CD4-positive, alpha-beta T cell (primary cell): ENCODE measurements around the gene ZNF428. TPM values are rescaled to one million over a fixed set of nuclear protein-coding genes. Genes with fewer than 3 reads are reported as not detected.

Experiments
- ATAC-seq: fragments of 200-7000 bp; cut with Tn5 transposase; one replicate; pipeline ENCODE4 v1.10.0; 2022; ENCODE audit warnings: mild to moderate bottlenecking; ENCODE audit not compliant: poor library complexity
- CTCF ChIA-PET: fragments of 350-600 bp; sonication (Branson Sonifier 250); formaldehyde crosslinking; loops from one replicate; lab custom pipeline; 2021; ENCODE audit warnings: antibody characterized with exemption, inconsistent platforms; lab: Charles Lee
- POLR2A ChIA-PET: fragments of 350-600 bp; sonication (Branson Sonifier 250); formaldehyde crosslinking; loops from one replicate; lab custom pipeline; 2021; ENCODE audit warnings: antibody characterized with exemption, inconsistent platforms; lab: Charles Lee
- DNase-seq, 14 experiments: peaks; one replicate each; pipeline ENCODE4 v3.0.0-alpha.2; 2013 to 2020; ENCODE audit warnings: mixed read lengths in 2 of 14
- H3K27ac ChIP-seq, 2 donors: one replicate each; pipeline versions ENCODE4 v1.5.1 to v1.7.0; 2013; ENCODE audit warnings: low read length in 2 of 2, low read depth in 1 of 2, mild to moderate bottlenecking in 1 of 2
- H3K27me3 ChIP-seq, 2 experiments: 1 replicate in 1 of 2; 2 replicates in 1 of 2; pipeline versions ENCODE4 v1.6.1 to v1.7.0; 2013; ENCODE audit warnings: low read length in 2 of 2, control low read depth in 1 of 2, mild to moderate bottlenecking in 1 of 2, moderate library complexity in 1 of 2; ENCODE audit not compliant: insufficient read depth in 2 of 2, control insufficient read depth in 1 of 2
- H3K36me3 ChIP-seq: one replicate; pipeline ENCODE4 v1.6.1; 2013; ENCODE audit warnings: low read length, control low read depth; ENCODE audit not compliant: insufficient read depth
- H3K4me1 ChIP-seq: one replicate; pipeline ENCODE4 v1.6.1; 2013; ENCODE audit warnings: low read length, control low read depth; ENCODE audit not compliant: insufficient read depth
- H3K4me3 ChIP-seq: one replicate; pipeline ENCODE4 v1.5.1; 2013; ENCODE audit warnings: mild to moderate bottlenecking, low read length, moderate library complexity
- H3K9me3 ChIP-seq, 2 experiments: 1 replicate in 1 of 2; 2 replicates in 1 of 2; pipeline versions ENCODE4 v1.6.1 to v1.7.0; 2013; ENCODE audit warnings: low read length in 2 of 2, mild to moderate bottlenecking in 2 of 2, control low read depth in 1 of 2, moderate library complexity in 1 of 2; ENCODE audit not compliant: control insufficient read depth in 1 of 2, insufficient read depth in 1 of 2
- H3K27ac Mint-ChIP-seq: one replicate; pipeline ENCODE4 v1.8.0; 2020; ENCODE audit warnings: mixed read lengths
- H3K27me3 Mint-ChIP-seq: one replicate; pipeline ENCODE4 v1.8.0; 2021; ENCODE audit warnings: mixed read lengths
- H3K36me3 Mint-ChIP-seq: one replicate; pipeline ENCODE4 v1.8.0; 2021; ENCODE audit warnings: low read depth, mixed read lengths
- H3K4me1 Mint-ChIP-seq: one replicate; pipeline ENCODE4 v1.8.0; 2021; ENCODE audit warnings: low read depth, mixed read lengths
- H3K4me3 Mint-ChIP-seq: one replicate; pipeline ENCODE4 v1.8.0; 2020; ENCODE audit warnings: mild to moderate bottlenecking, mixed read lengths
- H3K9me3 Mint-ChIP-seq: one replicate; pipeline ENCODE4 v1.8.0; 2020; ENCODE audit warnings: mixed read lengths
- CTCF ChIP-seq: fragments of 200-600 bp; IDR thresholded peaks from one replicate; pipeline ENCODE4 v1.8.0; 2022; ENCODE audit warnings: antibody characterized with exemption, mild to moderate bottlenecking
- intact Hi-C, 2 experiments: fragments of 100-400 bp; cut with DNase I in 1 of 2; cut with micrococcal nuclease in 1 of 2; formaldehyde crosslinking; loops; one replicate each; pipeline versions ENCODE4 v1.15.1 to v1.9.0; 2023 to 2025; cut with DNase I, micrococcal nuclease
- total RNA-seq, 174 experiments: library from RNA in 2 of 174; stranded (reverse) in 2 of 174; gene quantifications; one replicate each; pipeline ENCODE4 v1.2.3 and lab custom pipeline; 2021 to 2026

The ZNF428 gene
- total RNA-seq, 2 experiments from 2014 or later, result 22.3 to 24.8 TPM

- Histone ChIP-seq H3K4me1 (peaks cover 1% of the 10 kb centered on the region), H3K9me3 (no peaks in the 10 kb centered on the region), H3K4me3 (no peak overlapping the region), H3K36me3 (no peaks in the 10 kb centered on the region), H3K27ac (no peak overlapping the region), H3K27me3 (peaks cover 6 to 20% of the 10 kb centered on the region in 2 experiments)
- no peak for TF ChIP-seq CTCF
- Mint-ChIP-seq H3K4me3 (no peak overlapping the region), H3K9me3 (no peaks in the 10 kb centered on the region), H3K27ac (no peak overlapping the region), H3K4me1 (peaks cover 2% of the 10 kb centered on the region), H3K36me3 (no peaks in the 10 kb centered on the region), H3K27me3 (peaks cover 30% of the 10 kb centered on the region)
- intact Hi-C loops, result loop anchor here in 1 of 2 experiments (5.0 kb wide), 1 partner anchor 79 kb away; no protein-coding TSS in a partner anchor
- DNase-seq (no peak), ATAC-seq (no peak)
- ChIA-PET CTCF (no interaction called here), POLR2A (no interaction called here)
These were observed 14.1 kb upstream of the ZNF428 start for GRCh38 chr19:43633520-43633919.

GRCh38 chr19:43631491-43631890 lies 12.1 kb upstream of the ZNF428 start:
- Histone ChIP-seq H3K4me3 (no peak overlapping the region), H3K27ac (no peak overlapping the region), H3K9me3 (no peaks in the 10 kb centered on the region), H3K27me3 (peaks cover 11 to 13% of the 10 kb centered on the region in 2 experiments), H3K4me1 (peaks cover 4% of the 10 kb centered on the region), H3K36me3 (no peaks in the 10 kb centered on the region)
- Mint-ChIP-seq H3K27me3 (peaks cover 19% of the 10 kb centered on the region), H3K4me1 (peaks cover 5% of the 10 kb centered on the region), H3K36me3 (no peaks in the 10 kb centered on the region), H3K4me3 (no peak overlapping the region), H3K9me3 (no peaks in the 10 kb centered on the region), H3K27ac (no peak overlapping the region)
- ATAC-seq (no peak), DNase-seq (no peak)
- TF ChIP-seq CTCF, result no peak
- intact Hi-C loops, result loop anchor here in 1 of 2 experiments (5.0 kb wide), 1 partner anchor 81 kb away; no protein-coding TSS in a partner anchor
- CTCF ChIA-PET, result no interaction called here
- POLR2A ChIA-PET, result no interaction called here

DNA sequence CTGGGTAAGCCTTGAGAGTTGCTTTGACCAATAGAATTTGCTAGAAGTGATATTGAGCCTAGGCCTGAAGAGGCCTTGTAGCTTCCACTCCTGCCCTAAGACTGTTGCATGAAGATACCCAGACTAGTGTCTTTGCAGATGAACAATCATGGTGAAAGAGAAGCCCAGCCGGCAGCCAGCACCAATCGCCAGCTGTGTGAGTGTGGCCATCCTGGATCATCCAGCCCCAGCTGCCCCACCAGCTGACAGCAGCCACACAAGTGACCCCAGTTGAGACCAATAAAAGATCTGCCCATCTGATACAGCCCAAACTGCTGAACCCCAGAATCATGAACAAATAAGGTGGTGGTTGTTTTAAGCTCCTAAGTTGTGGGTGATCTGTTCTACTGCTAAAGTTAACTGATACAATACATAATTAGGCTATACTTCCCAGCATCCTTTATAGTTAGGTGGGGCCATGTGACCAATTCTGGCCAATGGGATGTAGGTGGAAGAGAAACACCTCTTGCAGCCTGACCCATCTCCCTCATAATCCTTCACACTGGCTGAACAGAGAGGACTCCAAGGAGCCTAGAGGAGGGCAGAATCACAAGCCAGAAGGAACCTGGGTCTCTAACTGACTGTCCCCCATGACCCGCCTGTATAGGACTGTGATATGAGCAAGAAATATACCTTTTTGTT lies 9.4 kb upstream of the ZNF428 start:
- Histone ChIP-seq H3K27ac (no peak overlapping the region), H3K4me3 (no peak overlapping the region), H3K9me3 (peaks cover 0 to 4% of the 10 kb centered on the region in 2 experiments), H3K27me3 (peaks cover 0 to 6% of the 10 kb centered on the region in 2 experiments), H3K36me3 (no peaks in the 10 kb centered on the region), H3K4me1 (peaks cover 18% of the 10 kb centered on the region)
- Mint-ChIP-seq H3K4me1 (peaks cover 22% of the 10 kb centered on the region), H3K36me3 (no peaks in the 10 kb centered on the region), H3K4me3 (no peak overlapping the region), H3K27me3 (peaks cover 15% of the 10 kb centered on the region), H3K27ac (no peak overlapping the region), H3K9me3 (no peaks in the 10 kb centered on the region)
- intact Hi-C loops, result no loop called here
- POLR2A ChIA-PET, result no interaction called here
- CTCF ChIA-PET, result no interaction called here
- ATAC-seq (no peak), DNase-seq (no peak)
- no peak for TF ChIP-seq CTCF
